Fibroblast of skin of scalp (primary cell): ENCODE results near the gene ADA.
"Not testable (repeated sequence)": the region's sequence is repeated elsewhere in the genome, so short reads cannot be mapped to it uniquely, and the experiment has no call there.

Experiments used
- DNase-seq: peaks from one replicate; pipeline ENCODE4 v3.0.0-alpha.2; 2013

ADA gene

GRCh38 chr20:44678990-44679611 is 27.6 kb upstream of the ADA start:
- no peak for DNase-seq

GRCh38 chr20:44678242-44678641 is 26.7 kb upstream of the ADA start:
- no peak for DNase-seq

- not testable (repeated sequence) for DNase-seq
Measured at GRCh38 chr20:44672318-44672902, 20.9 kb upstream of the ADA start.

- not testable (repeated sequence) for DNase-seq
Measured at GRCh38 chr20:44671541-44671940, 20.0 kb upstream of the ADA start.

- DNase-seq: peak; percentile 80
Measured at GRCh38 chr20:44670851-44671250, 19.4 kb upstream of the ADA start.

GRCh38 chr20:44666066-44666465 is 14.6 kb upstream of the ADA start:
- DNase-seq: no peak

- DNase-seq: no peak
Measured at GRCh38 chr20:44664131-44664530, 12.6 kb upstream of the ADA start.

GRCh38 chr20:44662261-44662660 is 10.8 kb upstream of the ADA start:
- no peak for DNase-seq

- DNase-seq: no peak
Measured at GRCh38 chr20:44660581-44660980, 9.1 kb upstream of the ADA start.

GRCh38 chr20:44659931-44660330 is 8.4 kb upstream of the ADA start:
- DNase-seq: no peak

- no peak for DNase-seq
Measured at GRCh38 chr20:44658810-44659209, 7.3 kb upstream of the ADA start.

- no peak for DNase-seq
Measured at GRCh38 chr20:44657875-44658274, 6.4 kb upstream of the ADA start.

- DNase-seq: no peak
Measured at GRCh38 chr20:44656448-44656847, 4.9 kb upstream of the ADA start.

- not testable (repeated sequence) for DNase-seq
Measured at GRCh38 chr20:44654210-44654609, 2.7 kb upstream of the ADA start.

- DNase-seq: no peak
Measured at GRCh38 chr20:44653546-44653945, 2.0 kb upstream of the ADA start.

GRCh38 chr20:44651434-44651683 is 140 bp downstream of the ADA start:
- no peak for DNase-seq

GRCh38 chr20:44650771-44651433 is 597 bp downstream of the ADA start:
- no peak for DNase-seq

- no peak for DNase-seq
Measured at GRCh38 chr20:44649976-44650375, 1.5 kb downstream of the ADA start.

GRCh38 chr20:44649126-44649525 is 2.4 kb downstream of the ADA start:
- no peak for DNase-seq

GRCh38 chr20:44648579-44648978 is 2.9 kb downstream of the ADA start:
- no peak for DNase-seq

GRCh38 chr20:44648068-44648467 is 3.4 kb downstream of the ADA start:
- no peak for DNase-seq

GRCh38 chr20:44646641-44647274 is 4.7 kb downstream of the ADA start:
- peak; percentile 63 for DNase-seq

GRCh38 chr20:44646023-44646640 is 5.4 kb downstream of the ADA start:
- peak; percentile 42 for DNase-seq
